Keratinocyte (primary cell): ENCODE results near the gene ZNF397.

Source experiments
- CTCF ChIP-seq, 3 experiments: IDR thresholded peaks in 1 of 3; conservative IDR thresholded peaks in 1 of 3; optimal IDR thresholded peaks in 1 of 3; 2 replicates in 2 of 3; 3 replicates in 1 of 3; pipeline versions ENCODE3 to v1.5.1; 2011; ENCODE audit warnings: low read length in 3 of 3, mild to moderate bottlenecking in 3 of 3, moderate library complexity in 2 of 3, control low read depth in 1 of 3, inconsistent platforms in 1 of 3; ENCODE audit not compliant: insufficient read depth in 2 of 3; ENCODE audit errors: extremely low read depth in 1 of 3
- EZH2 ChIP-seq: IDR thresholded peaks from one replicate; pipeline ENCODE4 v1.6.1; 2012; ENCODE audit warnings: inconsistent platforms, mild to moderate bottlenecking, low read length, moderate library complexity

DNA sequence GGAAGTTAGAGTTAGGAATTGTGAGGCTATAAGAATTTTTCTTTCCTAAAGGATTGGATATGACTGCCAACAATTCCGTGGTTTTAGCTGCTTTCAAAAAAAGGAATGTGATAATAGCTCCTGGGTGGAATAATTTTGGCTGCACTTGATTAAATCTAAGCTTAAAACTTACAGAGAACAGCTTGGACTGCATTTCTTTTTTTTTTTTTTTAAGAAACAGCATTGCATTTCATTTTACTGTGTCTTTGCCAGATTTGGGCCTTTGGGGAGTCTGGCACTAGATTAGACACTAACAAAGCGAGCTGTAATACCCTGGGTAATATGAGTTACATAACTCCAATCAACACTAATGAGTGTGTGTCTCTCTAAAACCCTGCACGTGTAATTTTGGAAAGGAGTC, 37.8 kb upstream of the ZNF397 start:
- TF ChIP-seq CTCF (optimal IDR thresholded peaks at IDR 0.05 in 1 of 3, IDR thresholded peaks at IDR 0.05 in 1 of 3, conservative IDR thresholded peaks at IDR 0.05 in 1 of 3; ENCODE audit: extremely low read depth in 1 of 3, insufficient read depth in 2 of 3, low read length in 3 of 3) (no peak), EZH2 (no peak)
